ENCODE measurements around the gene KCNK16.

- TF ChIP-seq MXI1 (IDR thresholded peaks at IDR 0.05; ENCODE audit: borderline replicate concordance, low read depth, low read length) (no peak), POLR2A (IDR thresholded peaks at IDR 0.05; ENCODE audit: low read depth, low read length) (no peak), CEBPB (IDR thresholded peaks at IDR 0.05; ENCODE audit: low read depth, low read length) (no peak), RAD21 (IDR thresholded peaks at IDR 0.05; ENCODE audit: low read length) (no peak), CHD1 (IDR thresholded peaks at IDR 0.05; ENCODE audit: low read depth, low read length) (no peak), RFX5 (IDR thresholded peaks at IDR 0.05; ENCODE audit: low read depth, low read length) (no peak), SMC3 (IDR thresholded peaks at IDR 0.05; ENCODE audit: low read depth, low read length) (no peak), ELK1 (IDR thresholded peaks at IDR 0.05; ENCODE audit: borderline replicate concordance, low read depth, low read length) (no peak), BHLHE40 (IDR thresholded peaks at IDR 0.05; ENCODE audit: low read depth, low read length) (no peak), FOS (IDR thresholded peaks at IDR 0.05; ENCODE audit: low read depth, low read length) (no peak)
- TF ChIP-seq, protein P1, sequence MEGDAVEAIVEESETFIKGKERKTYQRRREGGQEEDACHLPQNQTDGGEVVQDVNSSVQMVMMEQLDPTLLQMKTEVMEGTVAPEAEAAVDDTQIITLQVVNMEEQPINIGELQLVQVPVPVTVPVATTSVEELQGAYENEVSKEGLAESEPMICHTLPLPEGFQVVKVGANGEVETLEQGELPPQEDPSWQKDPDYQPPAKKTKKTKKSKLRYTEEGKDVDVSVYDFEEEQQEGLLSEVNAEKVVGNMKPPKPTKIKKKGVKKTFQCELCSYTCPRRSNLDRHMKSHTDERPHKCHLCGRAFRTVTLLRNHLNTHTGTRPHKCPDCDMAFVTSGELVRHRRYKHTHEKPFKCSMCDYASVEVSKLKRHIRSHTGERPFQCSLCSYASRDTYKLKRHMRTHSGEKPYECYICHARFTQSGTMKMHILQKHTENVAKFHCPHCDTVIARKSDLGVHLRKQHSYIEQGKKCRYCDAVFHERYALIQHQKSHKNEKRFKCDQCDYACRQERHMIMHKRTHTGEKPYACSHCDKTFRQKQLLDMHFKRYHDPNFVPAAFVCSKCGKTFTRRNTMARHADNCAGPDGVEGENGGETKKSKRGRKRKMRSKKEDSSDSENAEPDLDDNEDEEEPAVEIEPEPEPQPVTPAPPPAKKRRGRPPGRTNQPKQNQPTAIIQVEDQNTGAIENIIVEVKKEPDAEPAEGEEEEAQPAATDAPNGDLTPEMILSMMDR (conservative IDR thresholded peaks at IDR 0.05; ENCODE audit: low read depth, low read length): no peak
- TF ChIP-seq, protein P2, sequence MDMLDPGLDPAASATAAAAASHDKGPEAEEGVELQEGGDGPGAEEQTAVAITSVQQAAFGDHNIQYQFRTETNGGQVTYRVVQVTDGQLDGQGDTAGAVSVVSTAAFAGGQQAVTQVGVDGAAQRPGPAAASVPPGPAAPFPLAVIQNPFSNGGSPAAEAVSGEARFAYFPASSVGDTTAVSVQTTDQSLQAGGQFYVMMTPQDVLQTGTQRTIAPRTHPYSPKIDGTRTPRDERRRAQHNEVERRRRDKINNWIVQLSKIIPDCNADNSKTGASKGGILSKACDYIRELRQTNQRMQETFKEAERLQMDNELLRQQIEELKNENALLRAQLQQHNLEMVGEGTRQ (IDR thresholded peaks at IDR 0.05; ENCODE audit: low read depth, low read length): no peak
These were observed 48.0 kb downstream of the KCNK16 start for GRCh38 chr6:39274471-39274870.

Data from IMR-90 (cell line).